HG03520 (cell line): ENCODE results near the gene SAP30.

ENCODE experiments used
- ATAC-seq: cut with Tn5 transposase; IDR thresholded peaks from one replicate; pipeline ENCODE4 v1.9.1; 2021; ENCODE audit warnings: mild to moderate bottlenecking, moderate library complexity; ENCODE audit not compliant: unreplicated experiment

Gene SAP30

DNA sequence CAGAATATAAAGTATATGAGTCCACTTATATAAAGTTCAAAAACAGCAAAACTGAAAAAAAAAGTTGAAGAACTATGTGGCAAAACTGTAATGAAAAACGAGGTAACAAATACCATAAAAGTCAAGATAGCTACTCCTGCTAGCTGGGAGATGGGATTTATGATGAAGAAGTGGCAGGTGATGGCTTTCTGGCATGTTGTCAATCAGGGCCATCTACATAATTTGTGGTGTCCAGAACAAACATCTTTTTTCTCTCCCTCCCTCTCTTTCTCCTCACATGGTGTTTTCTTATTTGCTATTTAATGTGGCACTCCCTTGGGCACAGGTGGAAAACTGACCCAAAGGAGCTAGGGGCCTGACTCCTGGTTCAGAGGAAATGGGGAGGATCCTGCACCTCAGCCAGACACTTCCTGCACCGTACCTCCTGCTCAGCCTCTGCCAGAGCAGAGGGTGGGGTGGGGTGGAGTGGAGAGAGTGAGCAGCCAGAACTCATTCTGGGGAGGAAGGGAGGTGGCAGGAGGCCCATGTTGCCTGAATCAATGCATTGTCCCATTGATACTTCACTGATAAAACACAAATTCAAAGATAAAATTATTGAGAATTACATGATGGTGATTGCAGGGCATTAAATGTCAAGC is 5.3 kb upstream of the SAP30 start:
- ATAC-seq: no peak

DNA sequence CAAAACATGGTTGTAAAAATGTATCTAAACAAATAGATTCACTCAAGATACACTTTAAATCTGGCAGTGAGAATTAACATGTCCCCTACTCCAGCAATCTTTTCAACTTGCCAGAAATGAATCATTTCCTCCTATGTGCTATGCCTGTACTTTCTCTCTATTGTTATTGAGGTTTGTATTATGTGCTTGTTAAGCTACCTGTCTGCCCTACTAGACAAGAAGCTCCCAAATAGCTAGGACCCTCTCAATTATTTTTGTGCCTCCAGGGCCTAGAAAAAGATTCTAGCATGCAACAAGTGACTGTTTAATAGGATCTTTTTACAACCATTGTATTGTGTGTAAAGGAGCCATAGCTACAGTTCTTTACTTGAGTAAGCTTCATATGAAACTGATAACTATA is 3.5 kb upstream of the SAP30 start:
- peak; percentile 16 for ATAC-seq

DNA sequence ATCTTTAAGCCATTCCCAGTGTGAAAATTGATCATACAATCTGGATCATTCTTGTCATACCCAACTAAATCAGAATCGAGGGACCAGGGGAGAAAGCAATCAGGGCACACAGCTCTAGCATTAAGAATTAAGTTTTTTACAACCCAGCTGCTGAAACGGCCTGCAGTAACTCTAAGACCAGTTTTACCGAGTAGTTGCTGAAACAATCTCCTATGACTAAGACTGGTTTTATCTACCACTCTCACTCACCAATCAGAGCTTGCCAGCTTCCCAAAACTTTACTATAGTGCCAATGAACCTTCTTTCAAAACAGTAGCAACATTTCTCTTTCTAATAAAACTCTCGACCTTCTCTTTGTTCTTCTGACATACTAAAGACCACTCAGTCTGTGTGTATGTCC is 2.8 kb upstream of the SAP30 start:
- ATAC-seq: no peak

DNA sequence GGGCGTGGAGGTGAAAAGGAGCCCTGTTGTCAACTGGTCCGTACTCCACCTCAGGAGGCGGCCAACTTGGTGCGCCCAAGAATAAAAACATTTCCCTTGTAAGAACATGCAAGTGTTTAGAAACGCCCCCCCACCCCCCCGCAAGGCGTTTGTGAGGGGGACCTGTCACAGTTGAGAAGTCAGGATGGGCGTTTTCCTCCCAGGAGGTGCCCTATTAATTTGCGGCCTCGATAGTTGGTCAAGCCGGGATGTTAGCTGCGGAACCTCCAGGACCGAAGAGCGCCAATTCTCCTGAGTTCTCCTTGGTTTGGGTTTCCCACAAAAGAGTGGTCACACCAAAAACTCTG is 651 bp upstream of the SAP30 start:
- no peak for ATAC-seq

DNA sequence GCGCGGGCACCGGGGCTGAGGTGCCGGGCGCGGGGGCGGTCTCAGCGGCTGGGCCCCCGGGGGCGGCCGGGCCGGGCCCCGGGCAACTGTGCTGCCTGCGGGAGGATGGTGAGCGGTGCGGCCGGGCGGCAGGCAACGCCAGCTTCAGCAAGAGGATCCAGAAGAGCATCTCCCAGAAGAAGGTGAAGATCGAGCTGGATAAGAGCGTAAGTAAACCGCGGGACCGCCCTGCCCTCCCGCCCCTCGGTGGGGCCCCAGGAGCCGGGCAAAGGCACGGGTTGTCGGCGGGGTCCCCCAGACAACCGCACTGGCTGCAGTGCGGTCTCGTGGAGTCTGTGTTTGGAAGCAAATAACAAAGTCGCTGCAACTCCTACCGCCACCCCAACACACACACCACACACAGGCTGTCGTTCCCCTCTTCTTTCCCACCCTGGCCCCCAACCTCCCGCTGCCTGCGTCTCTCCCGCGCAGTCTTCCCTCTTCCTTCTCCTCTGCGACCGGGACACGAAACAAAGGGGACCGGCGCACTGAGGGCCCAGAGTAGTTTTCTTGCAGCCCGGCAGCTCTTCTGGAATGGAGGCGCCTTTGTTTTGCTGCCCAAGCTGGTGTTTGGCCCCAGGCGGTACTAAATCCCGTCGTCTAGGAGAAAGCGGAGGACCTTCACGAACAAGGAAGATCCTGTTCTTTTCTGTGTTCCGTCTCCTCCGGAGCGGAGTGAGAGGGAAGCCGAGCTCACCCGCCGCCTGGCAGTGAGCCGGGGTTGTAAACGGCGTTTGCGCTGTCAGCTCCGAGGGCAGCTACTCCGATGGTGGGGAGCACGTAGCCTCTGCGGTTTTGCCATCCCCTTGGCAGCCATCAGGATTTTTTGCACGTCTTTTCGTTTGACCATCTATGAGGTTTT is 788 bp downstream of the SAP30 start:
- peak; percentile 13 for ATAC-seq

DNA sequence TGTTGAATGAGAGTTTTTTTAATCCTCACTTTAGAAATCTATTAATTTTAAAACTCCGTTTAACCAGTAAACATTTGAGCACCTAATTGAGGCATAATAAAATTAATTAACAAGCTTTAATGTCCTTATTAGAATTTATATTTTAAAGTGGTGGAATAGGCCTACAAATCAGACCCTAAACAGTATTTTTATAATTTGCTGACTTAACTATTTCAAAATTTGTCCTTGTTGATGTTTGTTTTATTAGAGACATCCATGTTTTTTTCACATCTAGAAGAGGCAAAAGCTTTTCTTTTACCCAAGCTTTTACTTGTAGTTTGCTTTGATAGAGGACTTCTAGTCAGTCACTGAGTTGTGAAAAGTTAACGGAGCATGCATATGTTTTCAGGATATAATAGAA is 3.8 kb downstream of the SAP30 start:
- ATAC-seq: no peak

DNA sequence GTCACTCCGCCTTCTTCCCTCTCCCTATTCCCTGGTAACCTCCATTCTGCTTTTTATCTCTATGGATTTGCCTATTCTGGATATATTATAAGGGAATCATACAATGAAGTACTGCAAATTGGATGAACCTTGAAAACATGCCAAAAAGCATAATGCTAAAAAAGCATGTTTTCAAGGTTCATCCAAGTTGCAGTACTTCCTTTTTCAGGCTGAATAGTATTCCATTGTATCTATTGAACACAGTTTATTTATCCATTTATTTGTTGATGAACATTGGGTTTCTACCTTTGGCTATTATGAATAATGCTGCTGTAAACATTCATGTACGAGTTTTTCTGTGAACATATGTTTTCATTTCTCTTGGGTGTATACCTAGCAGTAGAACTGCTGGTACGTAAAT is 9.2 kb downstream of the SAP30 start:
- ATAC-seq: no peak

DNA sequence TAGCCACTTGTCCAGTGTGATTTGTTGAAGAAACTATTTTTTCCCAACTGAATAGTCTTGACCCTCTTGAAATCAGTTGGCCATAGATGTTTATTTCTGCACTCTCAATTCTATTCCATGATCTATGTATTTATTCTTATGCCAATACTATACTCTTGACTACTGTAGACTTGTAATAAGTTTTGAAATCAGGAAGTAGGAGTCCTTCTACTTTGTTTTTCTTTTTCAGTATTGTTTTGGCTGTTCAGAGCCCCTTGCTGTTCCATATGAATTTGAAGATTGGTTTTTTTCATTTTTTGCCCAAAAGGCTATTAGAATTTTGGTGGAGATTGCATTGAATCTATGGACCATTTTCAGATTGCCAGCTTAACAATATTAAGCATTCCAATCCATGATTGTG is 10.2 kb downstream of the SAP30 start:
- no peak for ATAC-seq

DNA sequence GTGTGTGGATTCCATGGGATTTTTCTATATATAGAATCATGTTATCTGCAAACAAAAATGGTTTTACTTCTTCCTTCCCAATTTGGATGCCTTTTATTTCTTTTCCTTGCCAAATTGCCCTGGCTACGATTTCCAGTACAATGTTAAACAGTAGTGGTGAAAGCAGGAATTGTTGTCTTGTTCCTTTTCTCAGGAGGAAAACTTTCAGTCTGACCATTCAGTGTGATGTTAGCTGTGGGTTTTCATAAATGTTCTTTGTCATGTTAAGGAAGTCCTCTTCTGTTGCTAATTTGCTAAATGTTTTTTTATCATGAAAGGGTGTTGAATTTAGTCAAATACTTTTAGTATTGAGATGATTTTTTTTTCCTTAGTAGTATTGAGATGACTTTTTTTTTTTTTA is 10.9 kb downstream of the SAP30 start:
- ATAC-seq: no peak

DNA sequence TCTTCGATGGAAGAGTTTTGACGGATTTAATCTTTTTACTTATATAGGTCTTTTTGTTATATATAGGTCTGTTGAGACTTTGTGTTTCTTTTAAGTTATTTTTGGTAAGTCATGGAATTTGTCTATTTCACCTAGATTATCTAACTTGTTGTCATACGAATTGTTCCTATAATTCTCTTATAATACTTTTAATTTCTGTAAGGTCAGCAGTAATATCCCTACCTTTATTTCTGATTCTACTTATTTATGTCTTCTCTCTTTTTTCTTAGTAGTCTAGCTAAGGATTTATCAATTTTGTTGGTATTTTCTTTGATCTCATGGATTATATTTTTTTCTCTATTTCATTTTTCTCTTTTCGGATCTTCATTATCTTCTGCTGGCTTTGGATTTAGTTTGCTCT is 11.6 kb downstream of the SAP30 start:
- ATAC-seq: no peak

DNA sequence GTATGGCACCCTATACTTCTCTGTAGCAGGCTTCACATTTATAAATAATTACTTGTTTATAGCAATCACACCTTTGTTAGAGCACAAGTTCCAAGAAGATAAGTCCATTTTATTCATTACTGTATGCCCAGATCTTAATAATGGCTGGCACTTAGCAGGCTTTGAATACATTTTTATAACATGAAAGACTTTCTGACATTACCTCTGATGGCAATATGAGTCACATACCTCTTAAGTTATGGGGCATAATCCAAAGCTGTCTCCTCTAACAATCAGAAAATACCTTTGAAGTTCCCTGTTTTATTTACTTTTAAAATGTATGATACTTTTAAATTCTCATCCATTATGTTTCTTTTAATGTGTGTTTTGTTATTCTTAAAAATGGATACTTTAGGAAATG is 16.0 kb downstream of the SAP30 start:
- no peak for ATAC-seq

DNA sequence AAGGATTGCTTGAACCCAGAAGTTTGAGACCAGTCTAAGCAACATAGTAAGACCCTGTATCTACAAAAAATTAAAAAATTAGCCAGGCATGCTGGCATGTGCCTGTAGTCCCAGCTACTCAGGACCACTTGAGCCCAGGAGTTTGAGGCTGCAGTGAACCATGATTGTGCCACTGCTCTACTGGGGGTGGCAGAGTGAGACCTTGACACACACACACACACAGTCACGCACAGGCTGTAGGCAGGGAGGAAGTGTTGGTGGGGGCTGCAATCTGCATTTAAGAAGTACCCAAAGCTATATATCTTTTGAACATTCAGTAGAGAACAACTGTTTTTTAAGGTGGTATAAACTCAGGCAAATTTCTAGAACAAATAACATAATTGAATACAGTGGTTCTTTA is 20.9 kb downstream of the SAP30 start:
- ATAC-seq: no peak

DNA sequence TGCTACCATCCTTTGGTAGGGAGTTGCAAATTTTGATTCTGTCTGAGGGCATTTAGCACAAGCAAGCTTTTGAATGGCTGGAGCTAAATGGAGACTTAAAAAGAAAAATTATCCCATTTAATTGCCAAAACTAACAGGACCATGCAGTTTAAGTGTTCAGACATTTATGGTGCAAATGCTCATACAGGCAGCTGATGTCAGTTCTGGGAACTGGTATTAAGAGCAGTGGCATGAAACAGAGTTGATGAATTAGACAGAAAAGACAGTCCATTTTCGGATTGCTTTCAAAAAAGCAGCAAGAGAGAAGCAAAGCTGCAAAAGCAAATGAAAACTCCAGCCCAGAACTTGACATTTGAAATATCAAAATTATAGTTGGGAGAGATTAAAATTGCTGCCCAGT is 26.9 kb downstream of the SAP30 start:
- no peak for ATAC-seq

DNA sequence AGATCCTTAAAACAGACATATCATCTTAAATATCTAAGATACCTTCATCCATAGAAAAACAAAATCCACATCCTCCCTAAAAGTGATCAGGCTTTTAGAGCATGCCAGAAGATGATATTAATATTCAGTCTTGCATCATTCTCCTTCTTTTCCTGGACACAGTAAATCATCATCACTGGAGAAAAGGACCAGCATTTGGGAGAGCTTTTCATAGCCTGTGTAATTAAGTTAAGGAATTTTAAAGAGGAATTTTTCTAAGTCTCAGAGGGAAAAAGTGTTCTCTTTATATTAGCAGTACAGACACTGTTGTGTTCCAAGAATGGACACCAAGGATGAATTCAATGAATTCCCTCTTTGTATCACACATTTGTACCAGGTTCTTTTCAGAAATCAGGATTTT is 27.5 kb downstream of the SAP30 start:
- no peak for ATAC-seq

DNA sequence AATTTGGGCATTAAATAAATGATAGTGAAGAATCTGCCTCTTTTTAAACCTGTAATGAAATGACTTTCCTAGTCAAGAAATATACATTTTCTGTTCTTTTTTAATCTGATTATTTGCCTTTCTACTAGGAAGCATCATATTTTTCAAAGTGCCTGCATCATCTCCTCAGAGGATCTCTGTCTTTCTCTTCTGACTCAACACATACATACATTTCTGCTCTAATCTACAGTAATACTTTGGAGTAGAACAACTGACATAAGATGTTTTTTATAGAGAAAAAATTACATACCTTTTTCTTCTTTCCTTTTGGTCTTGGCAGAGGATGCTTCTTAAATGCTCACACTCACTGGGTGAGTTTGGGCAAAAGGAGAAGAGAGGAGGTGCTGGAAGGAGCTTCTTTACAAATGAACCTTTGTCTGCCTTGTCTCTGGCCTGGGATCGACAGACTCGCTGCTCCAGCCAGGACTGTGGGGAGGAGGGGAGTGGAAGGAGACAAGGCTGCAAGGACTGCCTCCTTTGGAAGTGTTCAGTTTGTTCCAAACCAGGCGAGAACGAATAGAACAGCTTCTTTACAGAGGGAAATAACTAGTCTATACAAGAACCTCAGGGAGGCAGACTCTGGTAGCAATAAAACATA is 28.1 kb downstream of the SAP30 start, which contains the start of gene SCRG1:
SCRG1 (minus strand) TSS at position 338 of the 637 bp plus-strand sequence. CDS start 7,702 bp downstream, outside the sequence.
- ATAC-seq: no peak

DNA sequence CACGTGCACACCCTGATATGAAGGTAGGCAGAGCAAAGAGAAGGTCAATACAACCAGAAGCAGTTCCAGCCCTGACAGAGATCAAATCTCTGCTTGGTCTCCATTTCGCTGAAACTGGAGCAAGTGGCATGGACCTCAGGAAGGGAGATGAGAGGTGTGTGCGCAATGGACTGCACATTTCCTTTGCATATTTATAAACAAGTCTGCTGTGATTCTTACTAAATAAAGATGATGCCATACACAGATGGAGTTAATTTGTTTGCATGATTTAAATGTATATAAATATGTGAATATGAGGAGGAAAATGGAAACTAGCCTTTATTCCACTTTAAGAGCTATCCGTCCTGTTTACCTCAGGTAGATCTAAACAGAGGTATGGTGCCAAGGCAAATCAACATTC is 30.3 kb downstream of the SAP30 start:
- ATAC-seq: no peak

DNA sequence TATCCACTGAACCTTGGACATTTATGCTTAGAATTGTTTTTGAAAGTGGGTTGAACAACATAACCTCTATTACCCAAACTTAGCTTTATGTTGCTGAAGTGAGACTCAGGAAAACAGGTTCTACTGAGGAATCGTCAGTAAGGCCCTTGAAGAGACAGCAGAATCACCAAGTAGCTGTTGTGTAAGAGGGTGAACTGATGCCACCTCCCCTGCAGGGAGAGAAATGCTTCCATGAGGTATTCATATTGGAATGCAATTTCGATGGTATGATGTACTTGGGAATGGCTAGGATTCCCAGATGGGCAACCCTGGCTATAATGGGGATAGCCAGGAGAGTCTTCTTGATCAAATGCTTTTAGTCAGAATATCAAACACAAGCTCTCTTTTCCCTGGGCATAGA is 32.3 kb downstream of the SAP30 start:
- no peak for ATAC-seq

DNA sequence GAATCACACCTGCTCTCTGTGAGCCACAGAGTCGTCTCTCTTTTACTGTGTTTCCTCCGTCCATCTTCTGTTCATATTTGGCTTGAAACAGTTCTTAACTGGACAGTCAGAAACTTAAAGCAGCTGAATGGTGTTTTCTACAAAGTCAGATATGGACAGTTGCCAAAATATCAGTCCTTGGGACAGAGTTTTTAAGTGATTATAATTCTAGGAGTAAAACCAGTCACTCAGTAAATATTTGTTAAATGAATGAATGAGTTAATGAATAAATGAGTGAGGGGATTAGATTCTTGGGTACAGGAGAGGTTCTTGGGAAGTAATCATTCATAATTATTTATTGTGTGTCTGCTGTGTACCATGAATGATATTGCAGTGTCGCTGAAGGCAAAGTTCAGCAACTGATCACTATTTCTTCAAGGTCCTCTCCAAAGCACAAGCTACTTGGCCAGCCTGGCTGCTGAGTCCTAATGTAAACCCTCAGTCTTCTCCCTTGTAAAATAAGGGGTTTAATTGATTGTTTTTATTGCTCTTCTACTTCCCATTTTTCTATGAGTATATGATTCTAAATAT is 33.6 kb downstream of the SAP30 start:
- ATAC-seq: no peak

DNA sequence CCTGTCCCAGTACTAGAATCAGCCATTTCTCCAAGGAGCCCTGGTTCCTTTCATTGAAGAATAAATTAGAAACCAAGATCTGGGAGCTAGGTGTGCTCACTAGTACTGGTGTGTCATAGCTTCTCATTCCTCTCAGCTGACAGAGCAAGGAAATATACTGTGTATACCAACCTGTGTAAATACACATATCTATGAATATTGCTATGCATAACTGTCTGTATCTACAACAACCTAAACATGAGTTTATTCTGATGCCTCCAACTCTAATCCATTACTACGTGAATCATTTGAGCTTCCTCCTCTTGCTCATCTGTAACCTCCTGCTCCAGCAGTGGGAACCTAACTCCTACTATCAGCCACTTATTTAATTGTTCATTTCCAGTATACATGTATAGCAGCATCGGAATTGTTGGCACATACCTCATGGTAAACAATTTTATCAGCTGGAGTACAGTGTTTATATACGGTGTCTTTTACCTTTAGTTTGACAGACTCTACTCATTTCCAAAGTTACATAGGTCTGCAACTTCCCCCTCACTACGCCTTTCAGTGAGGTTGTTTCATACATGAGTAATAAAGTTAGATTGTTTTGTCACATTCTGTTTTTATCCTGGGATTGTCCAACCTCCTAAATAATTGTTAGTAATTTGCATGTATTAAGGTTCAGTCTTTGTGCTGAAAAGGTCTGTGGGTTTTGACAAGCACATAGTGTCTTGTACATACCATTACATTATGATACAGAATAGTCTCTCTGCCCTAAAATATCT is 35.3 kb downstream of the SAP30 start:
- ATAC-seq: peak; percentile 69

DNA sequence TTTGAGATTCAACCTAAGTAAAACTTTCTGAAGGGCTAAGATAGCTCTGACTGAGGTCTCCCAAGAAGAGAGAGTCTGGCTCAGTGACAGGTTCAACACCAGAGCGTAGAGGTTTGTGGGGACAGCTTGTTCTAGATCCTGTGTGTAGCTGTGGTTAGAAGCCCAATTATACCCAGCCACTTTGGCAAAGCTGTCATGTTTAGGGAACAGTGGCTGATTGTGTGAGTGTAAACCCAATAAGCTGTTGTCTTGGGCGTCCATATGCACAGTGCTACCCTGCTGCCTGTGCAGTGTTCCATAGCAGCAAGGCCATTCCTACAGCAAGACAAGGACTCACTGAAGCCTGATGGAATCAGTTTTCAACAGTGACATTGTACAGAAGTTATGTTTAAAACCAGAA is 39.3 kb downstream of the SAP30 start:
- ATAC-seq: no peak

DNA sequence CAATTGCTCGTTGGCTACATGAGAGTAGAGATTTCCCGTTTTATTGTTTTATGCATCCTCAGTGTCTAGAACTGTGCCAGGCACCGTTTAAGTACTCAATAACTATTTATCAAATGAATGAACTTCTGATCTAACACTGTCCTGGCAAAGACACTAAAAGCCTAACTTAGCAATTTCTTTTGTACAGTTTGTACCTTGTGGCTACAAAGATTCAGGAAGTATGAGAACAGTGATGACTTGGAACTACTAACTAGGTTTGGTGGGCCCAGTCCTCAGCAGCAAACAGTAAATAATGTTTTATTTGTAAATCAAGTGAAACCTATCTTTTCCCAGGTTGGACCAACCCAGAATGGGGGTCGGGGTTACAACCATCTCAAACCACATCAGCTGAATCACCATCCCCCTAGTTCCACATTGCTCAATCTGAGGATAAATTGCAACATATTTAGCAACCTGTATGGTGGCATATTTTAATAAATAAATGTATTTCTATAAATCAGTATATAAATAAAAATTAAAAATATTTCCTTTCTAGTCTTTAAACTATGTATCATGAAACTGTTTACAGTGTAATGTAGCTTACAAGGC is 40.4 kb downstream of the SAP30 start:
- ATAC-seq: no peak
